GM12873 (cell line): ENCODE results near the gene SYK.

ENCODE experiments used
- CTCF ChIP-seq: IDR thresholded peaks from 2 replicates; pipeline ENCODE4 v1.5.1; 2012; ENCODE audit warnings: low read depth, mild to moderate bottlenecking, moderate library complexity, low read length, control low read depth; ENCODE audit not compliant: insufficient read depth; ENCODE audit errors: missing control alignments

SYK gene

DNA sequence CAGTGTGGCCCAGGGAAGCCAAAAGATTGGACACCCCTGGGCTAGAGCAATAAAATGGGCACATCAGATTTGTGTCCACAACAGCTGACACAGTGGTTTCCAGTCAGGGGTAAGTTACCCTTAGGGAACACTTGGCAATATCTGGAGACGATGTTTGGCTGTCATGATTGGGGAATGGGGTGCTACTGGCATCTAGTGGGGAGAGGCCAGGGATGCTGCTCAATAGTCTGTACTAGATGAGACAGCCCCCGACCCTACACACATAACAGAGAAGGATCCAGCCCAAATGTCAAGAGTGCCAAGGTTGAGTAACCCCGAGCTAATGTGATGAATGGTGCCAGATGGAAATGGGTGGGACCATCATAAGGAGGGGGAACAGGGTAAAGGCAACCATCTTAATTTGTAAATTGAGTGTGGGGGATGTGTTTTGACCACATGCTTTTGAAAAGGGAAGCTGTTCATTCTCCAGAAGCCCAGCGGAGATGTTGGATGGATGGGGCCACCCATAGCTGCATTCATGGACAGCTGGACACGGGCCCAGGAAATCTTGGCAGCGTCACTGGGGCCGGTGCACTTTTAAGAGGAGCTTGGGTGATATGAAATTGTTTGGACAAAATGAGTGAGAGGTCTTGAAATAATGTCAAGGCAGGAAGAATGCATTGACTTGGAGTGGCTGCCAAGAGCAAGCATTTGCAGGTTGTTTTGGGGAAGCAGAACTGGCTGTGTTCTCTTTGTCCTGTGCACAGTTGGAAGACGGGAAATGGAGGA lies 33.4 kb downstream of the SYK start:
- TF ChIP-seq CTCF = peak; percentile 42

DNA sequence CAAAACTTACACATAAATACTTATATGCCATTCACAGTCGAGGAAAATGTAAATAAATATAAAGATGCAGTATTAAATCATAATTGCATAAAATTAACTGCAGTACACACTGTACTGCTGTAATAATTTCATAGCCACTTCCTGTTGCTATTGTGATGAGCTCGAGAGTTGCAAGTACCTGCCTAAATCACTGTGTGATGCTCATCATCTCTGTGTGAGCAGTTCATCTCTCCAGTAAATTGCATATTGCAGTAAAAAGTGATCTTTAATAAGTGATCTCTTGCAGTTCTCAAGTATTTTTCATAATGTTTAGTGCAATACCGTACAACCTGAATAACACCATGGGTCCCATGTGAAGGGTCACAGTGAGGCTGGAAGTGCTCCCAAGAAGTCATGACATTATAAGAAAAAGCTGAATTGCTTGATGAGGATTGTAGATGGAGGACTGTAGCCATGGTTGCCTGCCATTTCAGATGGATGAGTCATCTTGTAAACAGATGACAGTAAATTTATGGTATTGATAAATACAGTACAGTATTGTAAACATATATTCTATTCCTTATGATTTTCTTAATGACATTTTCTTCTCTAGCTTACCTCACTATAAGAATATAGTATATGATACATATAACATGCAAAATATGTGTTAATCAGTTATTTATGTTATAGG lies 34.9 kb downstream of the SYK start:
- TF ChIP-seq CTCF = no peak

DNA sequence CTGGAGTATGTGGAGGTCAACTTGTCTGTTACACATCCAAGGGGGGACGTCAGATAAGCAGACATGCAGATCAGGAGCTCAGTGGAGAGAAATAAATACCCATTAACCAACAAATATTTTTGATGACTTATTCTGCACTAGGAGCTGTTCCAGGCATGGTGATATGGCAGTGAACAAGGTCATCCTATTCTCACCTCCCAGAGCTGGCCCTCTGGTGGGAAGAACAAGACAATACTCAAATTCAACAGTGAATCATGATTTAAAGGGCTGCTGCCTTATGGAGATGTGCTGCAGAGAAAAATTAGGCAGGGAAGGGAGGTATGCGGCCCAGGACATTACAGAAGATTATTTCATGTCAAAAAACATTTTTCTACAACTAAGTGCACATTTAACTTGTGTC lies 36.5 kb downstream of the SYK start:
- peak; percentile 28 for TF ChIP-seq CTCF

DNA sequence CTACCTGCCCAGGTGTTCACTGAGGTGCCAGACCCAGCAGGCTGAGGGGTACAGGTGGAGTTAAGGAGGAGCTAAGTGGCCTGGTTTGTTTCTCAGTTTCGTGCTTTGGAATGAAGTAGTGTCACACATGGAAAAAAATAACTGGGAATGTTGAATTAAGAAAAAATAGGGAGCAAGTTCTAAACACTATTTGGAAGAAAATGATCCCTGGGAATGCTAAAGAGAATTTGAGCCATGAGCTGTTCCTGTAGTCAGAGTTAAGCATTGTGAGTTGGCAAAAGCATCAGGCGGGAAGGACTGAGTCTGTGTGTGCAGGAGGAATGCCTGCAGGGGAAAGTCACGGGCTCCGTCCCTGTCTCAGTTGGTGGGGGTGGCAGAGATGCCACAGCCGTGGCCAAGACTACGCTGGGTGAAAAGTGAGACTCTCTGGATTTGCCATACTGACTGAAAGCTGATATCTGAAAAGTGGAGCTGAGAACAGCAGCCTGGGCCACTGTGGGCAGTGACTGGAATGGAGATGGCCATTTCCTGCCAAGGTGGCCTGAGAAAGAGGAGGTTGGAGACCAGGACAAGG lies 37.0 kb downstream of the SYK start:
- no peak for TF ChIP-seq CTCF

- no peak for TF ChIP-seq CTCF
Measured at GRCh38 chr9:90839183-90839728, 37.6 kb downstream of the SYK start.

- no peak for TF ChIP-seq CTCF
Measured at GRCh38 chr9:90840696-90841095, 39.1 kb downstream of the SYK start.

DNA sequence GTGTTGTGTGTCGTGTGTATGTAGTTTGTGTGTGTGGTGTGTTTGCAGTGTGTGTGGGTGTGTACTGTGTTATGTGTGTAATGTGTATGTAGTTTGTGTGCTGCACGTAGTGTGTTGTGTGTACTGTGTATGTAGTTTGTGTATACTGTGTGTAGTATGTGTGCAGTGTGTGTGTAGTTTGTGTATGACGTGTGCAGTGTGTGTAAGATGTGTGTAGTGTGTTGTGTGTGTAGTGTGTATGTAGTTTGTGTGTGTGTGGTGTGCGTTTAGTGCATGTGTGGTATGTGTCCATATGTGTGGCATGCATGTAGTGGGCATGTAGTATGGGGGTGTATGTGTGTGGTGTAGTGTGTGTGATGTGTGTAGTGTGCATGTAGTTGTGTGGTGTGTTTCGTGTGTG lies 39.6 kb downstream of the SYK start:
- TF ChIP-seq CTCF = no peak
